Uterus (tissue), 2 donors: ENCODE measurements around the gene AOAH.

Experiments used
- POLR2A ChIP-seq, 2 donors: fragments of 450-650 bp; IDR thresholded peaks; one replicate each; pipeline ENCODE4 v1.6.1; 2016; ENCODE audit warnings: antibody characterized with exemption in 2 of 2, mild to moderate bottlenecking in 1 of 2, moderate library complexity in 1 of 2
- TF ChIP-seq, protein P1 (sequence below), 4 experiments: fragments of 200-600 bp in 2 of 4; fragments of 450-650 bp in 2 of 4; sonication (generic) in 2 of 4; IDR thresholded peaks; one replicate each; pipeline ENCODE4 v1.5.1; 2016 to 2019; ENCODE audit warnings: antibody characterized with exemption in 4 of 4, mild to moderate bottlenecking in 2 of 4, moderate library complexity in 1 of 4

DNA sequence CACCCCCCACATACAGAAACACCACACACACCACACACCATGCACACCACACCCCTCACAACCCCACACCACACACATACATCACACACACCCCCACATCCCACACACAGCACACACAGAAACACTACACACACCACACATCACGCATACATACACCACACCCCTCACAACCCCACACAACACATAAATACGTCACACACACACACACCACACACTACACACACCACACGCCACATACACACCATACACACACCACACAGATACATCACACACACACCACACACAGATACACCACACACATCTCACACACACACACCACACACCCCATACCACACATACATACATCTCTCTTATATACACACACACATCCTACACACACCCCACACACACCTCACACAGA lies 208.4 kb downstream of the AOAH start:
- no peak for TF ChIP-seq POLR2A (IDR thresholded peaks at IDR 0.05)
- TF ChIP-seq, protein P1, sequence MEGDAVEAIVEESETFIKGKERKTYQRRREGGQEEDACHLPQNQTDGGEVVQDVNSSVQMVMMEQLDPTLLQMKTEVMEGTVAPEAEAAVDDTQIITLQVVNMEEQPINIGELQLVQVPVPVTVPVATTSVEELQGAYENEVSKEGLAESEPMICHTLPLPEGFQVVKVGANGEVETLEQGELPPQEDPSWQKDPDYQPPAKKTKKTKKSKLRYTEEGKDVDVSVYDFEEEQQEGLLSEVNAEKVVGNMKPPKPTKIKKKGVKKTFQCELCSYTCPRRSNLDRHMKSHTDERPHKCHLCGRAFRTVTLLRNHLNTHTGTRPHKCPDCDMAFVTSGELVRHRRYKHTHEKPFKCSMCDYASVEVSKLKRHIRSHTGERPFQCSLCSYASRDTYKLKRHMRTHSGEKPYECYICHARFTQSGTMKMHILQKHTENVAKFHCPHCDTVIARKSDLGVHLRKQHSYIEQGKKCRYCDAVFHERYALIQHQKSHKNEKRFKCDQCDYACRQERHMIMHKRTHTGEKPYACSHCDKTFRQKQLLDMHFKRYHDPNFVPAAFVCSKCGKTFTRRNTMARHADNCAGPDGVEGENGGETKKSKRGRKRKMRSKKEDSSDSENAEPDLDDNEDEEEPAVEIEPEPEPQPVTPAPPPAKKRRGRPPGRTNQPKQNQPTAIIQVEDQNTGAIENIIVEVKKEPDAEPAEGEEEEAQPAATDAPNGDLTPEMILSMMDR (IDR thresholded peaks at IDR 0.05): no peak
